Neural cell (in vitro differentiated cells): Measurements from ENCODE around the gene TRPM1. TPM values are rescaled to one million over a fixed set of nuclear protein-coding genes. Genes with fewer than 3 reads are reported as not detected.

Experiments used
- H2AFZ ChIP-seq: fragments of 200-600, 300-800 bp; sonication (generic), shearing (Covaris generic); 2 replicates; pipeline ENCODE4 v1.6.0; 2014; ENCODE audit warnings: low read depth, mild to moderate bottlenecking, antibody characterized with exemption, low read length, moderate library complexity
- H3F3A ChIP-seq: fragments of 200-600 bp; shearing (Covaris generic); 2 replicates; pipeline ENCODE4 v1.6.1; 2016; ENCODE audit warnings: mild to moderate bottlenecking, moderate library complexity, mixed read lengths, antibody characterized with exemption, low read length; ENCODE audit not compliant: insufficient read depth, poor library complexity, severe bottlenecking
- H3K27ac ChIP-seq: fragments of 200-600, 300-800 bp; sonication (generic), shearing (Covaris generic); 2 replicates; pipeline ENCODE4 v1.5.1; 2014; ENCODE audit warnings: mild to moderate bottlenecking, low read length, moderate library complexity
- H3K27me3 ChIP-seq: fragments of 300-800, 200-600 bp; sonication (generic), shearing (Covaris generic); 2 replicates; pipeline ENCODE4 v1.6.0; 2014; ENCODE audit warnings: mild to moderate bottlenecking, low read depth, low read length, moderate library complexity; ENCODE audit not compliant: insufficient read depth
- H3K36me3 ChIP-seq: fragments of 300-800, 200-600 bp; sonication (generic), shearing (Covaris generic); 2 replicates; pipeline ENCODE4 v1.5.1; 2014; ENCODE audit warnings: mild to moderate bottlenecking, antibody characterized with exemption, low read length, moderate library complexity; ENCODE audit not compliant: insufficient read depth
- H3K4me2 ChIP-seq: fragments of 300-800, 200-600 bp; sonication (generic), shearing (Covaris generic); 2 replicates; pipeline ENCODE4 v1.6.0; 2014; ENCODE audit warnings: mild to moderate bottlenecking, low read length
- H3K4me3 ChIP-seq: fragments of 300-800, 200-600 bp; sonication (generic), shearing (Covaris generic); 2 replicates; pipeline ENCODE4 v1.5.1; 2014; ENCODE audit warnings: mild to moderate bottlenecking, low read length, moderate library complexity
- H3K79me2 ChIP-seq: fragments of 200-600 bp; shearing (Covaris generic); replicated peaks from 2 replicates; pipeline ENCODE4 v1.6.0; 2014; ENCODE audit warnings: mild to moderate bottlenecking, low read length, moderate library complexity; ENCODE audit not compliant: insufficient read depth
- H3K9ac ChIP-seq: fragments of 300-800, 200-600 bp; sonication (generic), shearing (Covaris generic); 2 replicates; pipeline ENCODE4 v1.6.1; 2016; ENCODE audit warnings: mild to moderate bottlenecking, low read length, mixed read lengths
- H3K9me2 ChIP-seq: fragments of 200-600 bp; shearing (Covaris generic); 2 replicates; pipeline ENCODE4 v1.6.1; 2016; ENCODE audit warnings: mild to moderate bottlenecking, low read length, mixed read lengths; ENCODE audit not compliant: insufficient read depth
- H3K9me3 ChIP-seq: fragments of 200-600, 300-800 bp; sonication (generic), shearing (Covaris generic); 2 replicates; pipeline ENCODE4 v1.6.1; 2016; ENCODE audit warnings: mild to moderate bottlenecking, mixed run types, low read length, moderate library complexity, mixed read lengths
- H4K20me1 ChIP-seq: fragments of 200-600 bp; shearing (Covaris generic); 2 replicates; pipeline ENCODE4 v1.6.1; 2016; ENCODE audit warnings: mild to moderate bottlenecking, mixed run types; ENCODE audit not compliant: insufficient read depth
- CTCF ChIP-seq: fragments of 450-650 bp; IDR thresholded peaks from 2 replicates; pipeline ENCODE4 v1.5.1; 2014; ENCODE audit warnings: antibody characterized with exemption, mild to moderate bottlenecking, moderate library complexity; ENCODE audit not compliant: poor library complexity, severe bottlenecking
- EP300 ChIP-seq: fragments of 450-650 bp; conservative IDR thresholded peaks from 2 replicates; pipeline ENCODE4 v1.6.1; 2014; ENCODE audit warnings: antibody characterized with exemption, mild to moderate bottlenecking, moderate library complexity; ENCODE audit not compliant: poor library complexity, severe bottlenecking
- EZH2 ChIP-seq: fragments of 200-600, 300-800 bp; shearing (Covaris generic), sonication (generic); IDR thresholded peaks from 2 replicates; pipeline ENCODE4 v1.6.1; 2014; ENCODE audit warnings: antibody characterized with exemption, low read length, borderline replicate concordance, mild to moderate bottlenecking; ENCODE audit not compliant: insufficient read depth, poor library complexity, severe bottlenecking
- MXI1 ChIP-seq: fragments of 450-650 bp; conservative IDR thresholded peaks from 2 replicates; pipeline ENCODE4 v1.6.1; 2014; ENCODE audit warnings: antibody characterized with exemption, mild to moderate bottlenecking; ENCODE audit not compliant: poor library complexity, severe bottlenecking
- POLR2AphosphoS5 ChIP-seq: IDR thresholded peaks from 2 replicates; pipeline ENCODE4 v1.6.1; 2012
- RAD21 ChIP-seq: fragments of 450-650 bp; conservative IDR thresholded peaks from 2 replicates; pipeline ENCODE4 v1.6.1; 2014; ENCODE audit warnings: antibody characterized with exemption, mild to moderate bottlenecking, moderate library complexity
- REST ChIP-seq: IDR thresholded peaks from 2 replicates; pipeline ENCODE4 v1.6.1; 2012; ENCODE audit warnings: borderline replicate concordance
- SMC3 ChIP-seq: fragments of 450-650 bp; conservative IDR thresholded peaks from 2 replicates; pipeline ENCODE4 v1.6.1; 2014; ENCODE audit warnings: antibody characterized with exemption, mild to moderate bottlenecking, moderate library complexity; ENCODE audit not compliant: poor library complexity
- TAF1 ChIP-seq: IDR thresholded peaks from 2 replicates; pipeline ENCODE4 v1.6.1; 2012; ENCODE audit warnings: low read depth
- polyA plus RNA-seq: library from polyadenylated mRNA; depleted of rRNA; stranded (reverse); fragments of >200 nt; gene quantifications from 2 replicates; pipeline ENCODE4 v1.2.3, GENCODE V29; 2014
- small RNA-seq, 3 experiments: library from RNA; depleted of rRNA; stranded (forward); fragments of <200 nt; gene quantifications; one replicate each; pipeline ENCODE3, GENCODE V24; 2012

TRPM1 gene
- polyA plus RNA-seq, 1 donor from 2014 or later, result not detected

GRCh38 chr15:30953731-30954378 lies 147.7 kb downstream of the TRPM1 start:
- no peaks in the 10 kb centered on the region for H3K36me3 ChIP-seq
- no peak overlapping the region for H3K27ac ChIP-seq
- H3F3A ChIP-seq, result no peaks in the 10 kb centered on the region
- H4K20me1 ChIP-seq, result no peaks in the 10 kb centered on the region
- H3K27me3 ChIP-seq, result no peaks in the 10 kb centered on the region
- no peaks in the 10 kb centered on the region for H3K9me2 ChIP-seq
- H3K4me3 ChIP-seq, result no peak overlapping the region
- no peak overlapping the region for H2AFZ ChIP-seq
- TF ChIP-seq TAF1 (no peak), EZH2 (no peak), RAD21 (no peak), POLR2AphosphoS5 (no peak), MXI1 (no peak), SMC3 (no peak)
- H3K9me3 ChIP-seq, result no peaks in the 10 kb centered on the region
- H3K4me2 ChIP-seq, result no peak overlapping the region
- no peaks in the 10 kb centered on the region for H3K79me2 ChIP-seq
- H3K9ac ChIP-seq, result no peak overlapping the region

- Histone ChIP-seq H3K79me2 (no peaks in the 10 kb centered on the region), H3K9ac (no peak overlapping the region), H3K4me2 (no peak overlapping the region), H3K27ac (no peak overlapping the region), H4K20me1 (no peaks in the 10 kb centered on the region), H3K4me3 (no peak overlapping the region), H3K9me2 (no peaks in the 10 kb centered on the region), H3F3A (no peaks in the 10 kb centered on the region), H3K9me3 (no peaks in the 10 kb centered on the region), H2AFZ (no peak overlapping the region), H3K27me3 (no peaks in the 10 kb centered on the region), H3K36me3 (no peaks in the 10 kb centered on the region)
- TF ChIP-seq CTCF (no peak), REST (no peak), SMC3 (no peak), EP300 (no peak), RAD21 (no peak), MXI1 (no peak), POLR2AphosphoS5 (no peak), EZH2 (no peak), TAF1 (no peak)
Measured at GRCh38 chr15:30953183-30953582, 148.3 kb downstream of the TRPM1 start.

Small RNAs within 50 kb of the gene (small RNA-seq; reads per million reads assigned to genes)
- gene MIR211 (0 to 3.5 (median 0.35) reads per million in 3 experiments), gene RNU6-466P (0 reads per million in 3 experiments)

Other genes with a start within 250 kb of the TRPM1 start
- 35.7 and 38.5 TPM in 2 replicates for gene FAN1, start 197.8 kb downstream of the TRPM1 start, polyA plus RNA-seq
- gene MTMR10, start 110.1 kb downstream of the TRPM1 start, polyA plus RNA-seq, result 1.8 and 2.3 TPM in 2 replicates
- gene KLF13, start 225.1 kb upstream of the TRPM1 start, polyA plus RNA-seq, result 17.0 and 26.1 TPM in 2 replicates